ENCODE data around the gene CLOCK.
A peak's percentile ranks its signal among the peaks of the same experiment; 100 is the strongest.
"Not testable (repeated sequence)": the region's sequence is repeated elsewhere in the genome, so short reads cannot be mapped to it uniquely, and the experiment has no call there.

CLOCK gene

DNA sequence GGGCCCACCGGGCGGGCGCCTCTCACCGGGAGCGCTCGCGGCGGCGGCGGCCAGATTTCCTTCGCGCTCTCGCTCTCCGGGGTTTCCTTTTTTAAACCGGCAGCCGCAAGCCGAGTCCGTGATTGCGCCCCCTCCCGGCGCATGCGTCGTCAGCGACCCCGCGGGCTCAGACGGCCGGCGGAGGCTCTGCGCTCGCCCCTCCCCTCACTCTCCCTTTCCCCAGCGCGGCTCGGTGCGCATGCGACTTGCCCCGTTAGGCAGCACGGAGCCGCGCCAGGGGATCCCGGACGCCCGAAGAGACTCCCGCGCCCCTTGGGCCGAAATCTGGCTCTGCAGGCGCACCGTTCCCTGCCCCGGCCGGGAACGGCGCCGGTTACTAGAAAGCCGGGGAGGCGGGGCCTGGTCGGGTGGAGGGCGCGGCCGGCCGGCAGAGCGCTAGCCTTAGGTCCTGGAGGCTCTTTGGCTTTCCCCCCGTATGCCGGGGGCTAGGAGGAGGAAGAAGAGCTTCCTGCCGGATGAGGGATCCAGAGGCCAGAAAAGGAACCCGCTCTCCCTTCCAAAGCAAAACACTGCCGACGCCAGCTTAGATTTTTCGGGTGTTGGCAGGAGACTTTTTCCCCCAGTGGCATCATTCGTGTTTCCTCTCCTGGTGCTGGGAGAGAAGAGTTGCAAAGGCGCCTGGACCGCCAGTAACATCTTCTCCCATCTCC lies at the start of gene CLOCK:
Gene CLOCK, minus strand, starts transcription at position 154 of the 710 bp plus-strand sequence. CDS start 64,124 bp downstream, outside the sequence.
- H3K27me3 Mint-ChIP-seq (ENCODE audit: low read depth), result no peaks in the 10 kb centered on the region
- no peaks in the 10 kb centered on the region for H3K36me3 Mint-ChIP-seq (ENCODE audit: low read depth)
- H3K27ac Mint-ChIP-seq, result peak within 1 kb of the TSS; percentile 99
- no peaks in the 10 kb centered on the region for H3K9me3 Mint-ChIP-seq
- TF ChIP-seq, protein P1, sequence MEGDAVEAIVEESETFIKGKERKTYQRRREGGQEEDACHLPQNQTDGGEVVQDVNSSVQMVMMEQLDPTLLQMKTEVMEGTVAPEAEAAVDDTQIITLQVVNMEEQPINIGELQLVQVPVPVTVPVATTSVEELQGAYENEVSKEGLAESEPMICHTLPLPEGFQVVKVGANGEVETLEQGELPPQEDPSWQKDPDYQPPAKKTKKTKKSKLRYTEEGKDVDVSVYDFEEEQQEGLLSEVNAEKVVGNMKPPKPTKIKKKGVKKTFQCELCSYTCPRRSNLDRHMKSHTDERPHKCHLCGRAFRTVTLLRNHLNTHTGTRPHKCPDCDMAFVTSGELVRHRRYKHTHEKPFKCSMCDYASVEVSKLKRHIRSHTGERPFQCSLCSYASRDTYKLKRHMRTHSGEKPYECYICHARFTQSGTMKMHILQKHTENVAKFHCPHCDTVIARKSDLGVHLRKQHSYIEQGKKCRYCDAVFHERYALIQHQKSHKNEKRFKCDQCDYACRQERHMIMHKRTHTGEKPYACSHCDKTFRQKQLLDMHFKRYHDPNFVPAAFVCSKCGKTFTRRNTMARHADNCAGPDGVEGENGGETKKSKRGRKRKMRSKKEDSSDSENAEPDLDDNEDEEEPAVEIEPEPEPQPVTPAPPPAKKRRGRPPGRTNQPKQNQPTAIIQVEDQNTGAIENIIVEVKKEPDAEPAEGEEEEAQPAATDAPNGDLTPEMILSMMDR (IDR thresholded peaks at IDR 0.05; ENCODE audit: unreplicated experiment in 3 of 3), result peak; percentile 54 to 62 (median 56)
- peak within 1 kb of the TSS; percentile 91 to 99 (median 98) for H3K4me3 Mint-ChIP-seq
- peaks cover 52% of the 10 kb centered on the region for H3K4me1 Mint-ChIP-seq

DNA sequence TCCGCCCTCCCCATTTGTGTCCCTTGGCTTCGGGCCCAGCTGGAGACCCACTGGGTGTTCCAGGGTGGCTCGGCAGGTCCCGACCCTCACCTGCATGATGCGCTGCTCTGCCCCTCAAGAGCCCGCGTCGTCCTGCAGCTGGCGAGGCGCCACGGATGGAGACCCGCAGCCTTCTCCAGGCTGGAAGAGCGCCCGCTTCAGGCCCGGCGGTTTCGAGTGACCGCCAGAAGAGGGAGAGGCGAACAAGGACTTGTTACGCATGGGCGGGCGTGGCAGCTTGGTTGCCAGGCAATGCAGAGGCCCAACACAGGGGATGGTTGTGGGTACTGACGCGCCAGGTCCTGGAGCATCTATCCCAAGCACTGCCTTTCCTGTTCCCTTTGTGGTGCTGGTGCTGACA lies 45.3 kb upstream of the CLOCK start, which contains the start of gene PDCL2:
Gene PDCL2, minus strand, starts transcription at position 232 of the 400 bp plus-strand sequence. Its CDS starts 136 bp downstream, at position 96.
- Mint-ChIP-seq H3K4me1 (no peaks in the 10 kb centered on the region), H3K4me3 (no peak within 1 kb of the TSS), H3K27ac (no peak within 1 kb of the TSS), H3K27me3 (ENCODE audit: low read depth) (no peaks in the 10 kb centered on the region), H3K9me3 (peaks cover 13% of the 10 kb centered on the region), H3K36me3 (ENCODE audit: low read depth) (peaks cover 5% of the 10 kb centered on the region)
- TF ChIP-seq, protein P1 (IDR thresholded peaks at IDR 0.05; ENCODE audit: unreplicated experiment in 3 of 3), result no peak

DNA sequence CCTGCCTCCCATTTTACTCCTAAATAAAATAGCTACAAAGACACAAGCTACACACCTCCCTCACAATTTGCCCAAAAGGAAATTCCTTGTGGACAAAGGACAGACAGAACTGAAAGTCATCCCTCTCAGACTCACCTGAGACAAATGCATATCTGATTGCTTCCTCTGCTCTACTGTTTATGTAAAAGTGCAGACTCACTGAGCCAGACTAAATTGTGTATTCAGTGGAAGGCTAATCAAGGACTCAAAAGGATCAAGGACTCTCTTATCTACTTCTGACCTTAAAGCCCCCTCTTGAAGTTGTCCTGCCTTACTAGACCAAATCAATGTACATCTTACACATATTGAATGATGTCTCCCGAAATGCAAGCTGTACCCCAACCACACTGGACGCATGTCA lies 41.5 kb upstream of the CLOCK start:
- no peaks in the 10 kb centered on the region for H3K27me3 Mint-ChIP-seq (ENCODE audit: low read depth)
- TF ChIP-seq, protein P1 (IDR thresholded peaks at IDR 0.05; ENCODE audit: unreplicated experiment in 3 of 3), result no peak
- no peak overlapping the region for H3K4me3 Mint-ChIP-seq
- peaks cover 5% of the 10 kb centered on the region for H3K36me3 Mint-ChIP-seq (ENCODE audit: low read depth)
- H3K4me1 Mint-ChIP-seq, result no peaks in the 10 kb centered on the region
- peaks cover 24% of the 10 kb centered on the region for H3K9me3 Mint-ChIP-seq
- no peak overlapping the region for H3K27ac Mint-ChIP-seq

DNA sequence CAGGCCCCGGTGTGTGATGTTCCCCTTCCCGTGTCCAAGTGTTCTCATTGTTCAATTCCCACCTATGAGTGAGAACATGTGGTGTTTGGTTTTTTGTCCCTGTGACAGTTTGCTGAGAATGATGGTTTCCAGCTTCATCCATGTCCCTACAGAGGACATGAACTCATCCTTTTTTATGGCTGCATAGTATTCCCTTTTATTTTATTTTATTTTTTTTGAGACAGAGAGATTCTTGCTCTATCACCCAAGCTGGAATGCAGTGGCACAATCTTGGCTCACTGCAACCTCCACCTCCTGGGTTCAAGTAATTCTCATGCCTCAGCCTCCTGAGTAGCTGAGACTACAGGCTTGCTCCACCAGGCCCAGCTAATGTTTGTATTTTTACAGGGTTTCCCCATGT lies 36.1 kb upstream of the CLOCK start:
- peaks cover 24% of the 10 kb centered on the region for H3K9me3 Mint-ChIP-seq
- not testable (repeated sequence) for H3K27me3 Mint-ChIP-seq (ENCODE audit: low read depth); H3K4me3 Mint-ChIP-seq; H3K27ac Mint-ChIP-seq; H3K36me3 Mint-ChIP-seq (ENCODE audit: low read depth); H3K4me1 Mint-ChIP-seq

DNA sequence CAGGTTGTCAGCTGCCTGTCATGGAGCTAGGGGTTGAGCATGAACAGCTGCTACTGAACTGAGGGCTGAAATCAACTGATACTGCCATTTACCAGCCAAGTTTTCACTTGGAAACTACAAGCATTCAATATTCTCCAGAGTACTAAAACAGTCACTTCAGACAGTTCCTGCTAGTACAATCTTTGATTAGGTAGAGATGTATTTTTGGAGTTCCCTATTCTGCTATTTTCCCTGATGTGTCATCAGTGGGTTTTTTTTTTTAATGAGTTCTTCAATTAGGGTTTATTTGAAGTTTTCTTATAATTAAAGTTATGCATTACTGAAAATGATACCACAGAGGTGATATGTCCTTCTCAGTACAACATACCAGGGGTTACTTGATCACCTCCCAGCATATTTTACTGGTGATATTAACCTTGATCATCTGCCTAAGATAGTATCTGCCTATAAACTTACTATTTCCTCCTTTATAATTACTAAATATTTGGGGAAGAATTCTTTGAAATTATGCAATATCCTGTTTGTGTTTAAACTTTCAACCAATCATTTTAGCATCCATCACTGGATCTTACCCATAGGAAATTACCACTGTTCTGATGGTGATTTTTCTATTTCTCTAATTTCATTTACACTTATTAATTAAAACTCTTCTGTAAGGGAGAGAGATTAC lies 31.8 kb upstream of the CLOCK start:
- Mint-ChIP-seq H3K36me3 (ENCODE audit: low read depth) (no peaks in the 10 kb centered on the region), H3K4me3 (no peak overlapping the region), H3K9me3 (peaks cover 42% of the 10 kb centered on the region), H3K4me1 (no peaks in the 10 kb centered on the region), H3K27ac (no peak overlapping the region), H3K27me3 (ENCODE audit: low read depth) (peaks cover 4% of the 10 kb centered on the region)
- TF ChIP-seq, protein P1 (IDR thresholded peaks at IDR 0.05; ENCODE audit: unreplicated experiment in 3 of 3), result no peak

DNA sequence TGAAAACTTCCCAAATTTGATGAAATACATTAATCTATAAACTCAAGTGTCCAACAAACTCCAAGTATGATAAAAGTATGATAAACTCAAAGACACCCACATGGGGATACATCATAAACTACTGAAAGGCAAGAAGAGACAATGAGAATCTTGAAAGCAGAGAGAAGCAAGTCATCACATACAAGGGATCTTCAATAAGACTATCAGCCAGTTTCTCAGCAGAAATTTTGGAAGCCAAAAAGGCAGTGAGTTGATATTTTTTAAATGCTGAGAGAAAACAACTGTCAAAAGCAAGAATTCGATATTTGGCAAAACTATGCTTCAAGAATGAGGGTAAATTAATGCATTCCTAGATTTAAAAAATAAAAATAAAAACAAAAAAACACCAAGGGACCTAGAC lies 28.8 kb upstream of the CLOCK start:
- Mint-ChIP-seq H3K27me3 (ENCODE audit: low read depth) (no peaks in the 10 kb centered on the region), H3K4me3 (no peak overlapping the region), H3K27ac (no peak overlapping the region), H3K4me1 (no peaks in the 10 kb centered on the region), H3K36me3 (ENCODE audit: low read depth) (no peaks in the 10 kb centered on the region), H3K9me3 (peaks cover 32% of the 10 kb centered on the region)
- TF ChIP-seq, protein P1 (IDR thresholded peaks at IDR 0.05; ENCODE audit: unreplicated experiment in 3 of 3), result no peak

Data from nephron (organoid).